CD4-positive, alpha-beta T cell treated with Interleukin-6 at 100 ng/mL for 8 hours (primary cell): Measurements from ENCODE around the gene GPHN.

ENCODE experiments used
- DNase-seq: peaks from one replicate; pipeline ENCODE4 v3.0.0-alpha.2; 2020; ENCODE audit warnings: mixed read lengths, low spot score

Gene GPHN

DNA sequence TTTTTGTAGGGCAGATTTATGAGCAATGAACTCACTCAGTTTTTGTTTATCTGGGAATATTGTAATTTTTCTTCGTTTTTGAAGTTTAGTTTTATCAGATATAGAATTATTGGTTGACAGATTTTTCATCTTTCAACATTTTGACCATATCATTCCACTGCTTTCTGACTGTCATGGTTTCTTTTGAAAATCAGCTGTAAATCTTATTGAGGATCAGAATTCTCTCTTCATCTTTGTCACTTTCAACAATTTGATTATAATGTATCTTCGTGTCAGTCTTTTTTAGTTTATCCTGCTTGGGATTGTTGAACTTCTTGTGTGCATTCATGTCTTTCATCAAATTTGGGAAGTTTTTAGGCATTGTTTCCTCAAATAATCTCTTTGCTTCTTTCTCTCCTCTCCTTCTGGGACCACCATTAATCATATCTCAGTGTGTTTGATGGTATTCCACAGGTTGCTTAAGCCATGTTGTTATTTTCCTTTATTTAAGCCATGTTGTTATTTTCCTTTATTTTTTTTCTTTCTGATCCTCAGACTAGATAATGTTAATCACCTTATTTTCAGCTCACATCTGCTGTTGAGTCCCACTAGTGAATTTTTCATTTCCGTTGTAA, 451.6 kb downstream of the GPHN start:
- DNase-seq = no peak

DNA sequence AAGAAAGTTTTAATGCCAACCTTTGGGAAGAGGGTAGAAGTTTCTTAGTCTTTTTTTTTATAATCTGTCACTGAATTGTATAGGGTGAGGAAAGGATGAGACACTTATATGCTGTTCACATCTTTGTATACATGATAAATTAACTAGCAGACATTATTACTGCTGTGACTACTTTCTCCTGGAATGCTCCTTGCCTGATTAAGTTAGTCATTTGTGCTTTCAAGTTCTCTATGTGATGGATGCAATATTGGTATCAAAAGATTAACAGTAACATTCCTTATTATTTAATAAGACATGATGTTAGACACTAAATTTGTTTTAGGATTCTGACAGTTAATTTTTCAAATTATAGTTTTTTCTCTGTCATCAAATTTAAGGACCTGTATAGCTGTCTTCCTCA, 457.9 kb downstream of the GPHN start:
- DNase-seq = no peak

DNA sequence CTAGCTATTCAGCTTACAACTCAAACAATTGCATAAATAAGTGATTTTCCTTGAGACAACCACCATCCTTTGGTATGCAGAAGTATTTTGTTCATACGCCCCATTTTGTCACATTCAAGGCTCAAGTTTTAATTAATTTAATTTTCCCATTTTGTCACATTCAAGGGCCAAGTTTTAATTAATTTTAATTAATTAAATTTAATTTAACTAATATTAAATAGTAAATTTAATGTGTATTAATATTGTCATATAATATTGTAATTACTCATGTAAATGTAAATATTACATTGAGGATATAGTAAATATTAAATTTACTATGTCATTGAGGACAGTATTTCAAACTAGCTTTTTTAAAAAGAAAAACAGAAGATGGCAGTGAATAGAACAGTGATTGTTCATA, 464.5 kb downstream of the GPHN start:
- DNase-seq = no peak

GRCh38 chr14:66974397-66975025, 466.6 kb downstream of the GPHN start:
- DNase-seq = no peak

DNA sequence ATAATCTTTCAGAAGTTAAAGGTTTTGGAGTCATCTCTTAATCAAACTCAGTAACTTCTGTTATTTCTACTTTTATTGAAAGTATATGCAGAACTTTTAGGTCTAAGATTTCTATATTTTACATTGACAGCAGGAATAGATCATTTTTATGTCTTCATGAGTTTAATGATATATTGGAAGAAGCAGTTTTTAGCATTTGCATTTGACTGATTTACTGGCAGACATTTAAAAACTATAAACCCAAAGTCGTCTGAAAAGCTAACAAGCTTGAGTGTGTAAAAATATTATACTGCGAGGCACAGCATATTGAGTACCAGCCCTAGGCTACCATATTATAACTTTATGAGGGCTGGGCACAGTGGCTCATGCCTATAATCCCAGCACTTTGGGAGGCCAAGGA, 467.3 kb downstream of the GPHN start:
- DNase-seq = no peak

- DNase-seq = no peak
Measured at GRCh38 chr14:66979101-66979974, 471.4 kb downstream of the GPHN start.

- DNase-seq = no peak
Measured at GRCh38 chr14:66982247-66982646, 474.3 kb downstream of the GPHN start.

DNA sequence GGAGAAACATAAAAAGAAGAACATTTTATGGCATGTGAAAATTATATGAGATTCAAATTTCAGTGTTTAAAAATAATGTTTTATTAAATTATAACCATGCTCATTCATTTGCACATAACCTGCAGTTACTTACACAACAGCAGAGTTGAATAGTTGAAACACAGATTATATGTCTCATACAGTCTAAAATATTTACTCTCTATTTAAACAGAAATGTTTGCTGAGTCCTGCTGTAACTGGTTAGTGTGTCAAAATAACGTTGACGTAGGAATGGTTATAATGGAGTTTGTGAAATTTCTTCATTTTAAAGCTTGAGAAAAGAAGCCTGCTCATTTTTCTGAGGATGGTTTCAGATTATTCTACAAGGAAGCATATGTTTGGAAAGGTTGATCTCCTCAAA, 484.8 kb downstream of the GPHN start:
- DNase-seq = no peak

DNA sequence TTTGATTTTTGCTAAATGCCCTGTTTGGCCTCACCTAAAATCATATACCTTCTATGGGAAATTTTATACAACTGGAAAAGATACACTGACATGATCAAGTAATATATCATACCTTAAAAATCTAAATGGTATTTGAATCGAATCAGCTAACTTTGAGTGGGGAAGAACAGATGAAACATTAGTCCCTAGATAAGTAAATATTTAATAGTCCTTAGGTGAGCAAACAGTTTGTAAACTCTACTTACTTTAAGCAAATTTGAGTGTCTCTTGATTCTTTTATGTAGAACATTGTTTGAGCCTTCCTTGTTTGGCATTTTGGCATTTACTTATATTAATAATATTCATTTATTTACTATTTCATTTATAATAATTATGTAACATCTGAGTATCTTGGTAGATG, 485.6 kb downstream of the GPHN start:
- DNase-seq = no peak

DNA sequence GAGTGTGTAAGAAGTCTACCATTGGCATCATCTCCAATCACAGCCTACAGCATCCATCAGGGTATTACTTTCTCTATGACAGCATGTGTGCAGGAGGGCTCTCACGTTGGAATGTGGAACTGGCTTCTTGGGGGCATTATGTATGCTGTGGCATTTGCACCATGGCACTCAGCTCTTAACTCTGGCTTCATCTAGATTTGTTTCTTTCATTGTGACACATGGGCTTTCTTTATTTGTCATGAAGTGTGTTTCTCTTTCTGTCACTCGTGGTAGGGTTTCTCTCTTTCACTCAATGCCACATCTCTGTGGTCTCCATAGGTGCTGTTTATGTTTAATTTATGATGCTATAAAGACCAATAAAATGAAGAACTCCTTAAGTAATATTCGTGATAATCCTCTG, 490.1 kb downstream of the GPHN start:
- no peak for DNase-seq

- no peak for DNase-seq
Measured at GRCh38 chr14:66999978-67000377, 492.0 kb downstream of the GPHN start.

DNA sequence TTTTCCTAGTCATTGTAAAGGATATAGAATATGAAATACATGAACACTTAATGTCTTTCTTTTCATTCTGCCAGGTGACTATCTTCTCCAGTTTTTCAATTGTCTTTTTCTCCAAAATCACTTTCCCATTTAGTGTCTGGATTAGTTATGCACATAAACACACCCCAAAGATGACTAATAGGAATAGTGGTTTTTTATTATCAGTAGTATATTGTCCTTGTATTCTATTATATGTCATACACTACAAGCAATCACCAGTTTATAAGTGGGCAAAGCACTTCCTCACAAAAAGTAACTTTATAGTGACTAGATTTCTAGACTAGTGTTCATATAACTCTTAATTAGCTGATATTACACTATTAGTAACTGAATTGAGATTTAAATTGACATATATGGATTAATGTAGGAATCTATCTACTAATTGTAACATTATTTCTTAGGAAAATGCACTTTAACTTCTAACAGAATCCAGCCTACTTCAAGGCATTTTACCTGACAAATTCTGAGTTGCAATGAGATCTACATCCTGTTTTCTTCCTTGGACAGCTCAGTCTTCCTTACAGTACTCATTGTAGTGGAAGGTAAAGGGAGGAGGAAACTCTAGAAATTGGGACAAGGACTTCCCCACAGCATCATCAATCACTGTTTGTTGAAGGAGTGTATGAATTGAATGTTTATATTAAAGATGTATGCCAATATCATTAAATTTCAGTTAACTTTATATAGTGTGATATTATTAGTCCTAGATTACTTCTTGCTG, 495.2 kb downstream of the GPHN start:
- no peak for DNase-seq

DNA sequence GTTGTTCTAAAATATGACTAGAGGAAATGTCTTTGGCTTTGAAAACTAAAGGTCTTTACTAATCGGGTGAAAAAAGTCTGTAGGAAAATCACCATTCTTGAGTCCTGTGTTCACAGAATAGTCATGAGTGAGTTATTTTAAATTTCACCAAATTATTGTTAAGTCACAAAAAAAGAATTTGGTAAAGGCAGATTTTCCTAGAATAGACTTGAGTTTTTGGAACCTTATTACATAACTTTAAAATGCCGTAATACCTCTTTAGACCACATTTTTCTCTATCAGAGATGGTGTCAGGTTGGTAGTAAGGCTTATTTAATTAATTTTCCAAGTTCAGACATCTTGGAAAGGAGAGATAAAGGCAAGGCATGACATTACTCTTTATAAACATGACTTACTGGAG, 496.6 kb downstream of the GPHN start:
- DNase-seq = no peak

DNA sequence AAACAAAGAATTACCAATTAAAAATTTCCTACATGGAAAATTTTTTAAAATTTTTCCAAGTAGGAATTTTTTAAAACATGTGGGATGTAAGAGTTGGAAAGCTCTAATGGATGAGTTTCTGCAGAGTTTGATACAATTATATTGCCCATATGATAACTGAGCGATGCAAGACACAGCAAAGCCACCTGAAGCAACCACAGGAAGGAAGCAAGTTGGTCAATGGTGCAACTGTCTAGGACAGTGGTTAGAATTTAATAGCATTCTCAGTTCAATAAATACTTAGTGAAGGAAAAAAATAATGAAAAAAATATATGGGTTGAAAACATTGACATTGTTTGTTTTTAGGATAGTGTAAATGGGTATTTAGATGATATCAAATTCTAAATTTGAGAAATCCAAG, 502.7 kb downstream of the GPHN start:
- DNase-seq = no peak

- no peak for DNase-seq
Measured at GRCh38 chr14:67016856-67017255, 508.9 kb downstream of the GPHN start.

GRCh38 chr14:67018720-67019119, 510.8 kb downstream of the GPHN start:
- no peak for DNase-seq

GRCh38 chr14:67019796-67020195, 511.8 kb downstream of the GPHN start:
- no peak for DNase-seq

DNA sequence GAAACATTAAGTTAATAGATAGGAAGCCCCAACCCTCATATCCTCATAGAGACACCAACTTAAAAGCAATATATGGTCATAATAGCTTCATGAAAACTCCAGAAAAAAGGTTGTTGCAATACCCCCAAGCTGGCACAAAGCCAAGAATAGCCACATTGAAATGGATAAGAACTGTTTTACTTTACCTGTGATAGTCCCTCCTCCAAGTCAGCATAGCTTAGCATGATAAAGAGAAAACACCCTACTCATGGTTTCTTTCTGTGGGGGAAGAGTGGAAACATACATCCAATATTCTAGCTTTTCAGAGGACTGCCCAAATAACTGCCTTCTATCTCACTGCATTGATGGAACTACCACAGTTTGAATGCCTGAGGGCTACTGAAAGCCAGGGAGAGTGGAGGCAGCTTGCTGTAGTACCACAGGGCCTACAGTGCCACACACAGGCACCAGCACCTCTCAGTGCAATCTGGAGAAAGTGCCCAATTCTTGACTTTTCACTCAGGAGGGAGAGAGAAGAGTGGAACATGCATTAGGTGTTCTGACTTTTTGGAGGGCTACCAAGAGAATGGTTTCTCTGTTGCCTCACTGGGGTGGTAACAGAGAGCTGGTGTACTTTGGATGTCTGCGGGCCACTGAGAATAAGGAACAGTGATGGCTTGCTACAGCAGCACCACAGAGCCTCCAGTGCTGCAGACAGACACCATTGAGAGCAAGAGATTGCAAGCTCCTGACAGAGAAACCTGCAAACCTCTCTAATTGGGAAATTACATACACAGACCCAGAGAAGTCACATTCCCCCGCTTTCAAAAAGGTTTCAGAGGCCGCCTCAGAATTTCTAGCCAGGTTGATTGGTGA, 524.2 kb downstream of the GPHN start:
- no peak for DNase-seq

GRCh38 chr14:67045440-67045839, 537.5 kb downstream of the GPHN start:
- no peak for DNase-seq

DNA sequence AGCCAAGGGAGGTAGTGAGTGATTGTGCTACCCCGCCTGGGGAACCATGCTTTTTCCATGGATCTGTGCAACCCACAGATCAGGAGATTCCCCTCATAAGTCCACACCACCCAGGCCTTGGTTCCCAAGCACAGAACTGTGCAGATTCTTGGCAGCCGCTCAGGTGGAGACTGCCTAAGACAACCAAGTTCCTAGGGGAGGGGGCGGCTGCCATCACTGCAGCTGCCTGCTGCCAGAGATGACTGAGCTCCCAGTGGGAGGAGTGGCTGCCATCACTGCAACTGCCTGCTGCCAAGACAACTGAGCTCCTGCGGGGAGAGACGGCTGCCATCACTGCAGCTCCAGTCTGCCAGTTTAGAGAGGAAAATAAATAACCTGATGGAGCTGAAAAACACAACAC, 542.9 kb downstream of the GPHN start:
- DNase-seq = no peak

DNA sequence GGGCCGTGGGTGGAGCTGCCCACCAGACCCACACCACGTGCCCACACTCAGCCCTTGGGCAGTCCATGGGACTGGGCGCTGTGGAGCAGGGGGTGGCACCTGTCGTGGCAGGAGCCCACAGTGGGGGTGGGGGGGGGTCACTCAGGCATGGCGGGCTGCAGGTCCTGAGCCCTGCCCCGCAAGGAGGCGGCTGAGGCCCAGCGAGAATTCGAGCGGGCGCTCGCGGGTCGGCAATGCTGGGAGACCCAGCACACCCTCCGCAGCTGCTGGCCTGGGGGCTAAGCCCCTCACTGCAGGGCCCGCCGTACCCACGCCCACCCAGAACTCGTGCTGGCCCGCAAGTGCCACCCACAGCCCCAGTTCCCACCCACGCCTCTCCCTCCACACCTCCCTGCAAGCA, 548.7 kb downstream of the GPHN start:
- no peak for DNase-seq

GRCh38 chr14:67059596-67059995, 551.6 kb downstream of the GPHN start:
- DNase-seq = no peak
